Coronary artery (tissue), 2 donors: ENCODE results near the gene CDH23.

Experiments used
- DNase-seq: peaks from one replicate; pipeline ENCODE4 v3.0.0-alpha.2; 2017; ENCODE audit warnings: low spot score
- H3K27ac ChIP-seq, 2 donors: fragments of 200-600 bp; sonication (generic); one replicate each; pipeline ENCODE4 v1.5.1; 2016 to 2019
- H3K4me3 ChIP-seq: fragments of 200-600 bp; sonication (generic); 2 replicates; pipeline ENCODE4 v1.5.1; 2016; ENCODE audit warnings: mild to moderate bottlenecking, moderate library complexity
- TF ChIP-seq, protein P1 (sequence below): fragments of 200-600 bp; sonication (generic); IDR thresholded peaks from one replicate; pipeline ENCODE4 v1.5.1; 2019; ENCODE audit warnings: antibody characterized with exemption

CDH23 gene

DNA sequence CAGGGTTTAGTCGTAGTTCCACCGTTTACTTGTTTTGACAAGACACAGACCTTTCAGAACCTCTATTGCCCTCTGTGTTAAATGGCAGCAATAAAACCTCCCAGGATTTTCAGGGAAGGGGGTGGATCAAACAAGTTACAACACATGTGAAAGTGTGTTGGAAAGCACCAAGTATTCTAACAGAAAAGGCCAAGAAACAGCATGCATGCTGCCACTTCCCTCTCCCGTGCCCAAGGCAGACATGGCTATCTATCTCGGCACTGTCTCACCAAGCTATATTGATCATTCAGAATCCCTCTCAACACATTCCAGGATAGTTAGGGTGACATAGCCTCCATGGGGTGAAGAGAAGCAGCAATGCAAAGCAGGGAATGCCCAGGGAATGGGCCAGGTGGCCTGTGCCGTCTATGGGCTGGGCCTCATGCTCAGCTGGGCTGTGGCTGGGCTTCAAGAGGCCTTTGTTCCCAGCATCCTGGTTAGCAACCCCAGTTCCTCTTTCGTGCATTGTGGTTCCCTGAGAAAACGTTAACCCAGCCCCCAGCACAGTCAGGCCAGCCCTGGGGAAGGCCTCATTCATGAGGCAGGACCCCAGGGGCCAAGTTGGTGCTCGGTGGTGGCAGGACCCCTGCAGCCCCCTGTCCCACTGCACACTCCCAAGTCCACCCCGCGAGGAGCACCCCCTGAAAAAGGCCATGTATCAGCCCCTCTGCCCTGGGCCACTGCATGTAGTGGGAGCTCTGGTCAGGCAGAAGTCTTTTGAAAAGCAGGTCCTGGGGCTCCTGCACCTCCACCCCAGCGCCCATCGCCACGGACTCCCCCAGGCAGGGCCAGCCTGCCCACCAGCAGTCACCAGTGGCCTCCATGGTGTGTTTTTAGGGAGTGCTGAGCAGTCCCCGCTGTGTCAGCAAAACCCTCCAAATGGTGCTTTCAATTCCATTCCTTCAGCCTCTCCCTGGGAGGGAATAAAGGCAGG lies 351.1 kb downstream of the CDH23 start:
- TF ChIP-seq, protein P1, sequence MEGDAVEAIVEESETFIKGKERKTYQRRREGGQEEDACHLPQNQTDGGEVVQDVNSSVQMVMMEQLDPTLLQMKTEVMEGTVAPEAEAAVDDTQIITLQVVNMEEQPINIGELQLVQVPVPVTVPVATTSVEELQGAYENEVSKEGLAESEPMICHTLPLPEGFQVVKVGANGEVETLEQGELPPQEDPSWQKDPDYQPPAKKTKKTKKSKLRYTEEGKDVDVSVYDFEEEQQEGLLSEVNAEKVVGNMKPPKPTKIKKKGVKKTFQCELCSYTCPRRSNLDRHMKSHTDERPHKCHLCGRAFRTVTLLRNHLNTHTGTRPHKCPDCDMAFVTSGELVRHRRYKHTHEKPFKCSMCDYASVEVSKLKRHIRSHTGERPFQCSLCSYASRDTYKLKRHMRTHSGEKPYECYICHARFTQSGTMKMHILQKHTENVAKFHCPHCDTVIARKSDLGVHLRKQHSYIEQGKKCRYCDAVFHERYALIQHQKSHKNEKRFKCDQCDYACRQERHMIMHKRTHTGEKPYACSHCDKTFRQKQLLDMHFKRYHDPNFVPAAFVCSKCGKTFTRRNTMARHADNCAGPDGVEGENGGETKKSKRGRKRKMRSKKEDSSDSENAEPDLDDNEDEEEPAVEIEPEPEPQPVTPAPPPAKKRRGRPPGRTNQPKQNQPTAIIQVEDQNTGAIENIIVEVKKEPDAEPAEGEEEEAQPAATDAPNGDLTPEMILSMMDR: no peak
- Histone ChIP-seq H3K4me3 (no peak overlapping the region), H3K27ac (peak overlapping the region in 1 of 2 donors; percentile 82)
- DNase-seq: no peak

DNA sequence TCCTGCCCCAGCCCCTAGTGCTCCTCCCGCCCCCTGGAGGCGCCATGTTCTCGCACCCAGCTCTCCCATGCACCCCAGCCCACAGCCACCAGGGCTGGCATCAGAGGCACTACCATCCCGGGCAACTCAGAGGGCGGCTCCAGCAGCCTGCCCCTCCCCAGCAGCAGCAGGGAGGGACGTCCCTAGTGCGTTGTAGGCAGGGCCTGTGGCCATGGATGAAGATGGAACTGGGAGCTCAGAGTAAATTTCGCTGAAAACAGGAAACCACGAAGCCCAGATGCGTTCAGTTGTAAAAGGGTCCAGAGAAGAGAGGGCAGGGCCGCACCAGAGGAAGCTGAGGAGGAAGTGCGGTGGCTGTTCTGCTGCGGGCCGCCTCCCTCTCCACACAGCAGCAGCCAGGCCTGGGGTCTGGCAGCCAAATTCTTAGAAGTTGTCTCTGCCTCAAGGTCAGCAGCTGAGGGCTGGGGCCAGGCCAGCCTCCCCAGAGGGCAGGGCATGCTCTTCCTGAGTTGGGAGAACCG lies 352.0 kb downstream of the CDH23 start:
- TF ChIP-seq, protein P1: no peak
- peak overlapping the region; percentile 39 to 82 for H3K27ac ChIP-seq
- DNase-seq: no peak
- H3K4me3 ChIP-seq: no peak overlapping the region

DNA sequence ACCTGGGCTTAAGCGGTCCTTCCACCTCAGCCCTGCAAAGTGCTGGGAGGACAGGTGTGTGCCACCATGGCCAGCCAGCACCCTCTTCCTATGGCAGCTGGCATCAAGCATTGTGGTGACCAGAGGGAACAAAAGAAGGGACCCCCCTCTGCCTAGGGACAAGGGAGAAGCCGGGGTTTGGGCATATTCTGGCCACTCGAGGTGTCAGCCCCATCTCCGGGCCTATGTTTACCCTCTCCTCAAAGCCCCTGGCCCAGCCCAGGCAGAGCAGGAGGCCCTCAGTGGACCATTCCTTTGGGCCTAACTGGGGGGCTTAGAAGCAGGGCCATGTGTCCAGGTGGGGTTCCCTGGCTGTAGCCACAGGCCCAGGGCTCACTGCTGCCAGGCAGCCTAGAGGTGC lies 352.7 kb downstream of the CDH23 start:
- TF ChIP-seq, protein P1: no peak
- no peak for DNase-seq
- Histone ChIP-seq H3K27ac (peak overlapping the region; percentile 39 to 82), H3K4me3 (no peak overlapping the region)

DNA sequence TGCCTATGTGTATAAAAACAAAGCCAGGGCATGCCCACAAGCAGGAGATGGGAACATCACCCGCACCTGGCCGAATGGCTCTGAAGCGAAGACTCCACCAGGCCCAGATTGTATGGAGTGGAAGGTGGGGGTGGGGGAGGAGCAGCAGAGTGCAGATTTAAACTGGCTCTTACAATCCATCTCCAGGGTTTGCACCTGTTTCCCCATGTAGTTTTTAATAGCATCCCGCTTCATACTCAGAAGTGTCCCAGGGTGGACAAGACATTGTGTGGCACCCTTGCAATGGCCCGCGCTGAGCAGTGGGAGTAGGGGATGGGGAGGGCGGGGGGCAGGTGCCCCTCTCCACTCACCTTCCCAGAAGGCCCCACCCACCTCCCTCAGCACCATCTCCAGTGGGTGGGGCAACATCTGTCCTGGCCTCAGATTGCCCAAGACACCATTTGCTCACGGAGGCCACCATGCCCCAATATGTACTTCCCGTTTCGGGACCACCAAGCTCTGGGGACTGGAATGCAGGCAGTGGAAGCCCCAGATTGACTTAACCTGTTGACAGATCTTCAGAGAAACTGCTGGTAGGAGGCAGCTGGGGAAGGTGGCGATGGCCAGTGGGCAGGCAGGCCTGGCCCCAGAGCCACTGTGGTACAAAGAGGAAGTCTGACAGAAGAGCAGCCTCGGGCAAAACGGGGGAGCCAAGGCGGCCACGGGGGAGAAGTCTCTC lies 353.6 kb downstream of the CDH23 start:
- H3K4me3 ChIP-seq: no peak overlapping the region
- DNase-seq: no peak
- peak overlapping the region in 1 of 2 donors; percentile 82 for H3K27ac ChIP-seq
- TF ChIP-seq, protein P1: no peak

DNA sequence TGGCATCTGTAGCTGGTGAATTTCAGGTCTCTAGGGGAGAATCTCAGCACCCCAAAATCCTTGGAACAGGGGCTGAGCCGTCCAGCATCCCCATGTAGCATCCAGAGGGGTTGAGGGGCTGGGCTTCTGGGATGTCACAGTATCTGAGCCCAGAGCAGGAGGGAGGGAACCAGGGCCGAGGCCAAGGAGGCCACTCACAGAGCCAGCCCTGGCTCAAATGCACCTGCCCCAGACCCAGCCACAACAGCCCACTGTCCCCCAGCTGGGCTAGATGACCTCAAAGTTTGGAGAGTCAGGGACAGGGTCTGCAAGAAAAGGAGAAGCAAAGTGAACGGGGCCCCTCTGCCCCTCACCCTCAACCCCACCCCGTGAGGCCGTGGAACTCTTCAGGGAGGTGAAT lies 354.3 kb downstream of the CDH23 start:
- H3K27ac ChIP-seq: peak overlapping the region in 1 of 2 donors; percentile 82
- DNase-seq: no peak
- H3K4me3 ChIP-seq: no peak overlapping the region
- TF ChIP-seq, protein P1: no peak

DNA sequence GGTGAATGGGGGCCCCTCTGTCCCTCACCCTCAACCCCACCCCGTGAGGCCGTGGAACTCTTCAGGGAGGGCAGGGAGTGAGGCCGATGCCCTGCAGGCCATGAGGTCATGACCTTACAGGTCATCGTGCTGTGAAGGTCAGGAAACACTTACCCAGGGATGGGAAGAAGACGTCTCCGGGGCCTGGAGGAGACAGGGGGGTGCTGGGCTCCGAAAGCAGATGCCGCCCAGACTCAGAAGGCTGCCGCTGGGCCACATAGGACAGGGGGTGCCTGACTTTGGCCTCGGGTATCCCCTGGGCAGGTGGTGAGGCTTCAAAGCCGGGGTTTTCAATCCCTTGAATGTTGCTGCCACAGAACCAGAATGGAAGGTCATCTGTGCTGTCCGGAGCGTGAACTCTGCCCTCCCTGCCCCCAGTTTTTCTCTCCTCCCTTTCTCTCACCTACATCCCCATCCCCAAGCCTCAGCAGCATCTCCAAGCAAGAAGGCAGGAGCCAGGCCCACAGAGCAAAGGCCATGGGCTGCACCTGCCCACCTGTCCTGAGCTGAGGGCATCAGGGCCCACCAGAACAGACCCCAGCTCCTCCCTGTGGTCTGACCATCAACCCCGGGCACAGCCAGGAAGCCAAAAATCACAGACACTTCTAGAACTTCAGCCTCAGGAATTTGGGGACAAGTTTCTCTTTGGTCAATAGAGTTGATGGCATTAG lies 354.9 kb downstream of the CDH23 start:
- DNase-seq: no peak
- TF ChIP-seq, protein P1: no peak
- H3K27ac ChIP-seq: peak overlapping the region in 1 of 2 donors; percentile 82

More for the DNA sequence above, 354.9 kb downstream of the CDH23 start:
- no peak overlapping the region for H3K4me3 ChIP-seq
